IMR-90 (cell line): Measurements from ENCODE around the gene GTF2A1.
A peak's percentile ranks its signal among the peaks of the same experiment; 100 is the strongest.

Experiments
- BHLHE40 ChIP-seq: fragments of 150-350 bp; IDR thresholded peaks from 2 replicates; pipeline ENCODE4 v1.6.1; 2016; ENCODE audit warnings: mild to moderate bottlenecking, low read depth, low read length
- POLR2A ChIP-seq: IDR thresholded peaks from 2 replicates; pipeline ENCODE4 v1.6.1; 2012; ENCODE audit warnings: mild to moderate bottlenecking, low read depth, low read length
- RFX5 ChIP-seq: IDR thresholded peaks from 2 replicates; pipeline ENCODE4 v1.8.0; 2012; ENCODE audit warnings: low read depth, mild to moderate bottlenecking, low read length, moderate library complexity
- TF ChIP-seq, protein P1 (sequence below): conservative IDR thresholded peaks from 2 replicates; pipeline ENCODE4 v1.5.1; 2012; ENCODE audit warnings: mild to moderate bottlenecking, low read depth, low read length, improper control_type of control experiment

GRCh38 chr14:81164167-81164774 lies 56.5 kb downstream of the GTF2A1 start:
- no peak for TF ChIP-seq BHLHE40
- no peak for TF ChIP-seq RFX5
- TF ChIP-seq, protein P1, sequence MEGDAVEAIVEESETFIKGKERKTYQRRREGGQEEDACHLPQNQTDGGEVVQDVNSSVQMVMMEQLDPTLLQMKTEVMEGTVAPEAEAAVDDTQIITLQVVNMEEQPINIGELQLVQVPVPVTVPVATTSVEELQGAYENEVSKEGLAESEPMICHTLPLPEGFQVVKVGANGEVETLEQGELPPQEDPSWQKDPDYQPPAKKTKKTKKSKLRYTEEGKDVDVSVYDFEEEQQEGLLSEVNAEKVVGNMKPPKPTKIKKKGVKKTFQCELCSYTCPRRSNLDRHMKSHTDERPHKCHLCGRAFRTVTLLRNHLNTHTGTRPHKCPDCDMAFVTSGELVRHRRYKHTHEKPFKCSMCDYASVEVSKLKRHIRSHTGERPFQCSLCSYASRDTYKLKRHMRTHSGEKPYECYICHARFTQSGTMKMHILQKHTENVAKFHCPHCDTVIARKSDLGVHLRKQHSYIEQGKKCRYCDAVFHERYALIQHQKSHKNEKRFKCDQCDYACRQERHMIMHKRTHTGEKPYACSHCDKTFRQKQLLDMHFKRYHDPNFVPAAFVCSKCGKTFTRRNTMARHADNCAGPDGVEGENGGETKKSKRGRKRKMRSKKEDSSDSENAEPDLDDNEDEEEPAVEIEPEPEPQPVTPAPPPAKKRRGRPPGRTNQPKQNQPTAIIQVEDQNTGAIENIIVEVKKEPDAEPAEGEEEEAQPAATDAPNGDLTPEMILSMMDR: peak; percentile 60
- TF ChIP-seq POLR2A: no peak
